Activated CD8-positive, alpha-beta memory T cell treated with anti-CD3 and anti-CD28 coated beads, Interleukin-2, amount 50 U/mL, for 24 hours (primary cell): ENCODE data around the gene CDK8.

Experiments used
- DNase-seq: peaks from one replicate; pipeline ENCODE4 v3.0.0-alpha.2; 2020; ENCODE audit errors: extremely low read depth

Gene CDK8

GRCh38 chr13:26382366-26382765 lies 128.4 kb downstream of the CDK8 start:
- DNase-seq = no peak

- DNase-seq = no peak
Measured at GRCh38 chr13:26382835-26383234, 128.9 kb downstream of the CDK8 start.

- DNase-seq = no peak
Measured at GRCh38 chr13:26384587-26384986, 130.7 kb downstream of the CDK8 start.

DNA sequence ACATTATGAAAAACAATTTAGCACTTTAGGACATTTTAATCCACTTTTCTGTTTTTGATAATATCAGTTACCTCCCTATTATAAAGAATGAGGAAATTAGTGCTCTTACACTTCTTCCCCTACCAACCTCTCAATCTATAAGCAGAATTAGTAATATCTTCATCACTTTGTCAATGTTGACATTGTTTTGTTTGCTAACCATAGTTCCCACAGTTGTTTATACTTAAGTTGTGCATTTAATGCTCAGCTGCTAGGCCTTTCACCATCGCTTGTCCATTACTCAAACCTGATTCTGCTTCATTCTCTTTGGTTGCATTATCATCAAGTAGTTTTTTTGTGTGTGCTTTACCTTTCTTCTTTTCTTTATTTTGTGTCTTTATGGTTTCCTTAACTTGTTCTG lies 132.1 kb downstream of the CDK8 start:
- no peak for DNase-seq

DNA sequence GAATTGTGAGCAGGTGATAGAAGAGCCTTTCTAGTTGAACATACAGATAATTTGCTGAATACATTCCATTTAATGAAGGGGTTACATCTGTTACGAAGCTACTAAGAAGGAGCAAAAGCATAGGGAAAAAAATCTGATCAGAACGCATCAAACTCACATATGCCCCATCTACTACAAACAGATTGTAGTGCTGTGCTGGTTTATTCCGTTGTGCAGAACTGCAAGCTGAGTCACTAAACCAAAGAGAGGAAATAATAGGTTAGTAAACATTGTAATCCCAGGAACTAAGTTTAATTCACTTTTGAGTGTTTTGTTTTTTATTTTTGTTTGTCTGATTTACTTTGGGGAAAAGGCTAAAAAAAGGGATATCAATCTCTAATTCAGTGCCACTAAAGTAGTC lies 136.3 kb downstream of the CDK8 start:
- no peak for DNase-seq

GRCh38 chr13:26400545-26400944 lies 146.6 kb downstream of the CDK8 start:
- no peak for DNase-seq

- DNase-seq = no peak
Measured at GRCh38 chr13:26401069-26401468, 147.1 kb downstream of the CDK8 start.

DNA sequence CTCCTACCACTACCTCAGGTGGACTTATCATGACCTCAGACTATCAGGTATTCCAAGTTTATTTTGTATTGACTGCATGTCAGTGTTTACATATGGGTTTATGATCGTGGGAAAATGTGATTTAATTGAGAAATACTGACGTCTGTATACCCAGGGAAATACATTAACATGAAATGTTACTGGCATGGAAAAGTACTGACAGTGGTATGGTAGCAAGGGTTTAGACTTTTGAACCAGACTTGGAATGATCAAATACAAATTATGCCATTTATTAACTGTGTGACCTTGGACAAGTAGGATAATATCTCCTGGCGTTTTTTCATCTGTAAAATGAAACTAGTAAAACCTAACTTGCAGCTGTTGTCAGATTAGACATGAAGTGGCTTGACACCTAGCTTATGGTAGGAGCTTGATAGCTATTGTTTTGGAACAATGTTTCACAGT lies 147.7 kb downstream of the CDK8 start:
- no peak for DNase-seq

DNA sequence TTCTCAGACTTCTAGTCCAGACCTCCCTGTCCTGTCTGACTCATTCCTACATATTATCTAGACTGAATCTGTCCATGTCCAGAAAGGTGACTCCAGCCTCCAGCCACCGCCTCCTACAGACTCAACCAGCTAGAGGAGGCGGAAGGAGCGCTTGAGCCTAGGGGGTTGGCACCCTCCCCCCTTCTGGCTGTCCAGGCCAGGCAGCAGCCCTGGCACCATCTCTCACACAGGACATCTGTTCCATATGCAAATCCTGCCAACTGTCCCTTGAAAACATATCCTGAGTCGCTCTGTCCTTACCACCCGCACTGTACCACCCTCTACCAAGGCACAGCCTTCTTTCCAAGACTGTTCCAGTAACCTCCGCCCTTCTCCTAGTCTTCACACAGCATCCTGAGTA lies 152.9 kb downstream of the CDK8 start:
- no peak for DNase-seq

DNA sequence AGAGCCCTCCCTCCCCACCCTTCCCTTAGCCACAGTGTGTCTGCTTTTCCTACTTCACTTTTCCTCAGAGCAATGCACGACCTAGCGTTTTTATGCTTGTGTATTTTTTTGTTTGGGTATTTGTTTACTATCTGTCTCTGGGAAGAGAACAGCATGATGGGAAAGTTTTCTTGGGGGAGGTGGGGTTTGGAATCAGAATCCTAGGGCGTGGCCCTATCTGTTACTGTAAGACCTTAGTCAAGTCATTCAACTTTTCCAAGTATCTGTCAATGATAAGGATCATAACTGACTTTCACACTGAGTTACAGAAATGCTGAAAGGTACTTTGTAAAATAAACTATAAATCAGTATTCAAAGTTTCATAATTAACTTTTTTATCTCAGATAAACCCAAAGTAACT lies 157.3 kb downstream of the CDK8 start:
- DNase-seq = no peak

DNA sequence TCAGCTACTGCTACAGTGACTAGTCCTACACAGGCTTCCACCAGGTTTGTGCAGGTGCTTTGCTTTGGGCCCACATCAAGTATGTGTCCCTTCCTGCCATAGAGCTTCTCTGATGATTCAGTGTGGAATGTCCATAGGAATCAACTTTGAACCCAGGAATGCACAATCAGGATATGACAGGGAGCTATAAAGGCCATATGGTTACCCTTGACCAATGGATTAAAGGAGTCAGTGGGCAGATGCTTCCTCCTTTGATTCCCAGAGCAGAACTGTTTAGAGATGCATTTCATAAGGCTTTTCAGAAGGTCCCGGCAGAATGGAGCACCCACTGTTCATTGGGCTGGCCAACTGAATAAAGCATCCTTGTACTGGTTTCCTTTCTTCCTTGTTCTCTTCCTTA lies 158.3 kb downstream of the CDK8 start:
- DNase-seq = no peak

- no peak for DNase-seq
Measured at GRCh38 chr13:26412936-26413716, 159.2 kb downstream of the CDK8 start.

- DNase-seq = no peak
Measured at GRCh38 chr13:26420282-26420960, 166.5 kb downstream of the CDK8 start.

- DNase-seq = no peak
Measured at GRCh38 chr13:26422036-26422435, 168.1 kb downstream of the CDK8 start.

DNA sequence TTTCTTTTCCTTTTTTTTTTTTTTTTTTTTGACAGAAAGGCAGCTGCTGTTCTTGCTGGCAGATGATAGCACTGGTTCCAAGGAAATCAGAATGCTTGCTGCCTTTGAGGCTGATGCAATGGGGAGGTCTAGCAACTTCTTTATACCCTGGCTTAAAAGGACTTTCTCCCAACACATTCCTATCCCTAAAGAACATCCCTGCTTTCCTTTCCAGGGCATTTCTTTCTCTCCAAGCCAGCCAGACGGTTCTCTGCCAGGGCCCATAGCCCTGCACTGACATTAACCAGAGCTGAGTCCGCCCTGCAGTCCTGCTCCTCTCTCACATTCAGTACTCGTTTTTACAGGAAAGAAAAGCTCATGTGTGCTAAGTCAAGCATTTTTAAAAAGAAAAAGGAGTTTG lies 169.7 kb downstream of the CDK8 start:
- DNase-seq = no peak

- no peak for DNase-seq
Measured at GRCh38 chr13:26424181-26424580, 170.3 kb downstream of the CDK8 start.

DNA sequence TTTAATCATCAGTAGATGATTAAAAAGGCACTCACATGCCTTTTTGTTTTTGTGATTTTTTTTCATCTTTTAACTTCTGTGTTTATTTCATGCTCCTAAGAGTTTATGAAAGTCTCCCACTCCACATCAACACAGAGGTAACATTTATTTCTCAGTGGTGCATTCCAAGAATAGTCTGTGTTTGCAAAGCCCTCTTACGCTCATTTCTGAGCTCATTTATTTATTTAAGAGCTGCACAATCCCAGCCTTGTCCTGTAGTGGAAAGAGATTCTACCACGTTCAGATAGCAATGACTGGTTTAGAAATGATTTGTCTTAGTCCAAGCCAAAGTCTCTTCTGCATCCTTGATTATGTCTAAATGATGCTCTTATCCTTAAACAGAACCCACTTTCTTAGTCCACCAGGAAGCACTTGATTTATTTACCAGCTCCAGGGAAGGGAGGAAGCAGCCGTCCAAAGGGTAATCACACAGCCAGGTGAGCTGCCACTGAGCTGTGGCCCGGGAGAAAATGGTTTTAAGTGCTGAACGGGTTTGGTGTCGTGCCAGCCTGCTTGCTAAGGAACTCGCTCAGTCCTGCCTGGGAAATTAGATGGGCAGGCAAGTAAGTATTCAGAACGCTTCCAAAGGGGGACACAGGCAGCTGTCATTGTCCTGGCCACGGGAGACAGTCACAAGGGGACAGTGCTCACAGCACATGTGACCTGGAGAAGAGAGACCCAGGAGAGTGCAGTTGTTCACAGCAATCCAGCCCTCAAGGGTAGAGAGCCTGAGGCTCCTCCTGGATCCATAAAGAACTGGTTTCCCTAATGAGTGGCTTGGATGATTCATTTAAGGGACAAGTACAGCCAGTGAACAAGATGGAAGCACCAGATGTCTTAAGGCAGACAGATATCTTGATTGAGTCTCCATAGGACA lies 171.8 kb downstream of the CDK8 start:
- DNase-seq = no peak

- DNase-seq = no peak
Measured at GRCh38 chr13:26433776-26434175, 179.8 kb downstream of the CDK8 start.

DNA sequence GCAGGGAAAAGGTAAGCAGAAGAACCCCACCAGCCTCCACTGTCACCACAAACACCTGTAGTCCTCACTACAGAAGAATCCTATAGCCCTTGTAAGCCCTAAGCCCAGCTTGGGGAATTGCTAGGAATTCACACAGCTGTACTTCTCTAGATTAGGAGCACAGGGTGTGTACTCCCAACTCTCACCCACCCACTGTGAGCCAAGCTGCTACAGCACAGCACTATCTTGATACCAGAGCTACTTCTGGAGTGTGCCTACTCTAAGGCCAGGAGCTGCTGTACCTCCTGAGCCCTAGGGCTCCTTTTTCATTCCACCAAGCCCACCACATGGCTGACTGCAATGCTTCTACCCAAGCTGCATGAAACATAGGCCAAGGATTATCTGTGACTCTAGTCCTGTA lies 181.2 kb downstream of the CDK8 start:
- DNase-seq = no peak

DNA sequence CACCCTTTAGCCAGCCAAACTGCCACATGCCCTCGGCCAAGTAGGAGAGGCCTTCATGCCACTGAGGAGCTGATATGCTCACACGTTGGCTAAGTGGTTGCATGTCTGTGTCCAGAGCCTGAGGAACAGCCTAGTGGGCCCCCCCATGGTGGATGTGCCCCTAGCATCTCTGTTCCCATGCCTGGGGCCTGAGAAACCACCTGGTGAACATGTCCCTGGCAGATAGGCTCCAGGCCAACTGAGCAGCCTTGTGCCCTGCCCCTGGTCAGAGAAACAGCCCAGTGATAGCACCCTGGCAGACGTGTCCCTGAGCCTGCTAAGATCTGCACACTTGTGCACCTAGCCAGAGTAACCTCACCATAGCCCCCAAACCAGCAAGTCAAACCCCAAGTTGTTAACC lies 181.7 kb downstream of the CDK8 start:
- no peak for DNase-seq

DNA sequence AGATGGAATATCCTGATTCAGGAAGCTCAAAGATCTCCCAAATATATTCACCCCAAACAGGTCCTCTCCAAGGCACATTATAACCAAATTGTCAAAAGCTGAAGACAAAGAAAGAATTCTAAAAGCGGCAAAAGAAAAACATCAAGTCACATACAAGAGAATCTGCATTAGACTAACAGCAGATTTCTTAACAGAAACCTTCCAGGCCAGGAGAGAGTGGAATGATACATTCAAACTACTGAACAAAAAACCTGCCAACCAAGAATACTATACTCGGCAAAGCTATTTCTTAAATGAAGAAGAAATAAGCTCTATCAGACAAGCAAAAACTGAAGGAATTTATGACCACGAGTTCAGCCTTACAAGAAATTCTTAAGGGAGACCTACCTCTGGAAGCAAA lies 183.0 kb downstream of the CDK8 start:
- no peak for DNase-seq

DNA sequence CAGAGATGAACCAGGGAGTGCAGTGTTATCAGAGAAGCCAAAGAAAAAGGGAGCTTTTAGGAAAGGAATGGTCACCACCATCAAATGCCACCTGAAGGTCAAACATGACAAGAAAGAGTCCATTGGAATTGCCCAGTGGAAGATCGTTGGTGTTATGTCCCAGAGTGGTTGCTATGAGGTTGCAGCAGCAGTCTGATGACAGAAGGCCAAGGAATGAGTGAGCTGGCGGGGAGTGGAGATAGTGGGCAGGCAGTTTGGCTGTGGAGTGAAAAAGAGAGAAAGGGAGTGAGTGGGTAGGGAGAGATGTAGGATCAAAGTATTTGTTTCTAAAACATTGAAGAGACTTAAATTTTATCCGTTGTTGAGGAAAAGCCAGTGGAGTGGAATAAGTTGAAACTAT lies 186.2 kb downstream of the CDK8 start:
- no peak for DNase-seq
